A549 treated with Hydrocortisone at 1 μM for 4 hours (cell line): ENCODE measurements around the gene L3HYPDH. TPM values are rescaled to one million over a fixed set of nuclear protein-coding genes. Genes with fewer than 3 reads are reported as not detected.

ENCODE experiments used
- total RNA-seq: library from RNA; stranded (reverse); fragments of 200-300 nt; extraction: Qiagen RNA extraction; gene quantifications from 5 replicates; pipeline ENCODE4 v1.2.3, GENCODE V29; 2022

L3HYPDH gene
- 34.1 to 42.6 TPM (median 39.0 TPM) in 5 replicates for total RNA-seq

GRCh38 chr14:59483819-59484638 lies at the start of gene L3HYPDH, which contains the start of gene JKAMP:
Gene L3HYPDH (minus strand): TSS chr14:59484408. CDS start chr14:59484316, 92 bp downstream.
Gene JKAMP (plus strand): TSS chr14:59484517. CDS start chr14:59484590, 73 bp downstream.

GRCh38 chr14:59465316-59466135 lies 18.7 kb downstream of the L3HYPDH start, which contains the start of gene GPR135:
Gene GPR135 (minus strand): TSS chr14:59465380. CDS start chr14:59465226, 154 bp downstream.

Other genes starting within 250 kb of the L3HYPDH start
- gene GPR135, start 19.0 kb downstream of the L3HYPDH start, total RNA-seq: 0.70 to 1.1 TPM (median 0.87 TPM) in 5 replicates
- gene JKAMP, start 109 bp upstream of the L3HYPDH start, total RNA-seq: 60.0 to 85.8 TPM (median 68.8 TPM) in 5 replicates
- gene CCDC175, start 92.4 kb upstream of the L3HYPDH start, total RNA-seq: not detected in 5 replicates